OCI-LY3 (cell line): ENCODE measurements around the gene TEX35.

Source experiments
- H2AFZ ChIP-seq: fragments of 200-600, 300-600 bp; shearing (Covaris generic); 2 replicates; pipeline ENCODE4 v1.6.0; 2014; ENCODE audit warnings: antibody characterized with exemption, low read depth, low read length
- H3K27ac ChIP-seq: fragments of 200-600, 300-600 bp; sonication (generic); 2 replicates; pipeline ENCODE4 v1.5.1; 2014; ENCODE audit warnings: mild to moderate bottlenecking, low read length, moderate library complexity, mixed read lengths
- H3K27me3 ChIP-seq: fragments of 200-600, 300-600 bp; sonication (generic); 2 replicates; pipeline ENCODE4 v1.6.1; 2014; ENCODE audit warnings: low read depth, low read length, mixed read lengths
- H3K36me3 ChIP-seq: fragments of 200-600, 300-600 bp; sonication (generic); replicated peaks from 2 replicates; pipeline ENCODE3; 2014; ENCODE audit warnings: low read depth, low read length, mixed read lengths
- H3K4me1 ChIP-seq: fragments of 300-600, 200-600 bp; sonication (generic); 2 replicates; pipeline ENCODE4 v1.6.1; 2014; ENCODE audit warnings: low read length, mixed read lengths
- H3K4me2 ChIP-seq: fragments of 200-600, 300-600 bp; sonication (generic); 2 replicates; pipeline ENCODE4 v1.6.1; 2014; ENCODE audit warnings: low read length, mixed read lengths
- H3K4me3 ChIP-seq: fragments of 300-600, 200-600 bp; sonication (generic); 2 replicates; pipeline ENCODE4 v1.5.1; 2014; ENCODE audit warnings: antibody characterized with exemption, mild to moderate bottlenecking, low read length, moderate library complexity
- H3K79me2 ChIP-seq: fragments of 300-600, 200-600 bp; shearing (Covaris generic); 2 replicates; pipeline ENCODE4 v1.6.1; 2014; ENCODE audit warnings: mild to moderate bottlenecking, low read length, mixed read lengths
- H3K9ac ChIP-seq: fragments of 300-600, 200-600 bp; shearing (Covaris generic); 2 replicates; pipeline ENCODE4 v1.6.0; 2014; ENCODE audit warnings: mild to moderate bottlenecking, low read length, moderate library complexity
- H3K9me3 ChIP-seq: fragments of 200-600, 300-600 bp; shearing (Covaris generic); 2 replicates; pipeline ENCODE4 v1.6.1; 2014; ENCODE audit warnings: low read length, mixed read lengths; ENCODE audit not compliant: insufficient read depth
- H4K20me1 ChIP-seq: fragments of 200-600, 300-600 bp; sonication (generic); 2 replicates; pipeline ENCODE4 v1.6.1; 2016; ENCODE audit warnings: low read length, mixed read lengths; ENCODE audit not compliant: insufficient read depth
- CTCF ChIP-seq: fragments of 200-600, 300-600 bp; sonication (generic); IDR thresholded peaks from 2 replicates; pipeline ENCODE4 v1.5.1; 2014; ENCODE audit warnings: antibody characterized with exemption, low read length, low read depth
- EZH2phosphoT487 ChIP-seq: fragments of 200-600 bp; shearing (Covaris generic); IDR thresholded peaks from 2 replicates; pipeline ENCODE4 v1.6.1; 2018; ENCODE audit warnings: antibody characterized with exemption, mixed run types, low read depth

The TEX35 gene

GRCh38 chr1:178506669-178507068 is 6.2 kb upstream of the TEX35 start:
- TF ChIP-seq CTCF: no peak
- no peak for TF ChIP-seq EZH2phosphoT487
- Histone ChIP-seq H3K36me3 (no peaks in the 10 kb centered on the region), H3K4me1 (0 out of 2 replicates have a peak, but pooled peaks cover under 1% of the 10 kb centered on the region), H3K9ac (no peak overlapping the region), H4K20me1 (no peaks in the 10 kb centered on the region), H3K4me2 (no peak overlapping the region), H3K9me3 (no peaks in the 10 kb centered on the region), H3K4me3 (no peak overlapping the region), H3K27ac (no peak overlapping the region), H3K27me3 (no peaks in the 10 kb centered on the region), H2AFZ (no peak overlapping the region), H3K79me2 (no peaks in the 10 kb centered on the region)

GRCh38 chr1:178509414-178510007 is 3.4 kb upstream of the TEX35 start:
- no peaks in the 10 kb centered on the region for H3K4me1 ChIP-seq
- H3K36me3 ChIP-seq: no peaks in the 10 kb centered on the region
- H4K20me1 ChIP-seq: no peaks in the 10 kb centered on the region
- H3K9ac ChIP-seq: no peak overlapping the region
- no peaks in the 10 kb centered on the region for H3K27me3 ChIP-seq
- no peak overlapping the region for H3K4me3 ChIP-seq
- no peak overlapping the region for H3K27ac ChIP-seq
- H3K9me3 ChIP-seq: no peaks in the 10 kb centered on the region
- H3K79me2 ChIP-seq: no peaks in the 10 kb centered on the region
- no peak overlapping the region for H3K4me2 ChIP-seq
- no peak overlapping the region for H2AFZ ChIP-seq
- TF ChIP-seq EZH2phosphoT487 (no peak), CTCF (no peak)

GRCh38 chr1:178510155-178510554 is 2.8 kb upstream of the TEX35 start:
- TF ChIP-seq EZH2phosphoT487 (no peak), CTCF (no peak)
- no peak overlapping the region for H2AFZ ChIP-seq
- H3K27me3 ChIP-seq: no peaks in the 10 kb centered on the region
- H3K4me1 ChIP-seq: no peaks in the 10 kb centered on the region
- no peaks in the 10 kb centered on the region for H3K36me3 ChIP-seq
- no peaks in the 10 kb centered on the region for H4K20me1 ChIP-seq
- H3K27ac ChIP-seq: no peak overlapping the region
- H3K9me3 ChIP-seq: no peaks in the 10 kb centered on the region
- no peak overlapping the region for H3K4me2 ChIP-seq
- H3K4me3 ChIP-seq: no peak overlapping the region
- H3K79me2 ChIP-seq: no peaks in the 10 kb centered on the region
- no peak overlapping the region for H3K9ac ChIP-seq

- H3K4me2 ChIP-seq: no peak overlapping the region
- H3K27ac ChIP-seq: no peak overlapping the region
- H3K4me3 ChIP-seq: no peak overlapping the region
- no peak overlapping the region for H3K9ac ChIP-seq
- TF ChIP-seq EZH2phosphoT487: no peak
- TF ChIP-seq CTCF: peak; percentile 37
- H3K9me3 ChIP-seq: no peaks in the 10 kb centered on the region
- no peak overlapping the region for H2AFZ ChIP-seq
- H3K4me1 ChIP-seq: no peaks in the 10 kb centered on the region
- no peaks in the 10 kb centered on the region for H3K79me2 ChIP-seq
- H4K20me1 ChIP-seq: no peaks in the 10 kb centered on the region
- no peaks in the 10 kb centered on the region for H3K27me3 ChIP-seq
- H3K36me3 ChIP-seq: no peaks in the 10 kb centered on the region
Measured at GRCh38 chr1:178513278-178513983, 522 bp downstream of the TEX35 start.
